Stomach smooth muscle (tissue), 2 donors: ENCODE data around the gene TBC1D5.

Experiments used
- H3K27ac ChIP-seq: one replicate; pipeline ENCODE4 v1.7.0; 2013; ENCODE audit warnings: mild to moderate bottlenecking, low read length, inconsistent platforms
- H3K27me3 ChIP-seq, 2 donors: one replicate each; pipeline ENCODE4 v1.7.0; 2013; ENCODE audit warnings: low read length in 2 of 2; ENCODE audit not compliant: insufficient read depth in 2 of 2, control insufficient read depth in 1 of 2
- H3K36me3 ChIP-seq, 2 donors: one replicate each; pipeline ENCODE4 v1.7.0; 2013; ENCODE audit warnings: low read length in 2 of 2; ENCODE audit not compliant: control insufficient read depth in 2 of 2, insufficient read depth in 2 of 2
- H3K4me1 ChIP-seq: one replicate; pipeline ENCODE4 v1.7.0; 2013; ENCODE audit warnings: low read length; ENCODE audit not compliant: control insufficient read depth, insufficient read depth
- H3K4me3 ChIP-seq, 2 donors: one replicate each; pipeline ENCODE4 v1.7.0; 2013; ENCODE audit warnings: low read length in 2 of 2
- H3K9ac ChIP-seq, 2 donors: one replicate each; pipeline ENCODE4 v1.7.0; 2013; ENCODE audit warnings: low read length in 2 of 2, mild to moderate bottlenecking in 1 of 2
- H3K9me3 ChIP-seq, 2 donors: one replicate each; pipeline ENCODE4 v1.7.0; 2013; ENCODE audit warnings: low read length in 2 of 2; ENCODE audit not compliant: control insufficient read depth in 2 of 2
- donor health status: healthy.
- donor health status: Pancreatic carcinoma.

The TBC1D5 gene

DNA sequence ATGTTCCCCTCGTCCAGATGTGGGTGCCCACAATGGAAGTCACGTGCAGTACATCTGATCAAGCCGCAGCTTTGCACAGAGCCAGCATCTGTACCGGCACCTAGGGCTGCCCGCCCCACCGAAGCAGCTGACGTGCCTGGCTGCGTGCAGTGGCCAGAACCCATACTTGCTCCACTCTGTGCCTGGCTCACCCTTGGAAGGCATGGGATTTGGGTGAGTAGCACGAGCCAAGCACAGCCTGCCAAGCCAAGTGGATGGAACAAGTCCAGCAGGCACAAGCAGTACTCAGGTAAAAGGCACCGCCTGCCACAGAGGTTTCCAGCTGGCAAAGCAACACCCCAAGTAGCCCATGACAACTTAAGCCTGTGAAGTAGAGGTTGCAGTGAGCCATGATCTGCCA, 261.3 kb downstream of the TBC1D5 start:
- H3K9ac ChIP-seq, result no peak overlapping the region
- no peak overlapping the region for H3K27ac ChIP-seq
- no peaks in the 10 kb centered on the region for H3K9me3 ChIP-seq
- no peaks in the 10 kb centered on the region for H3K27me3 ChIP-seq
- no peak overlapping the region for H3K4me3 ChIP-seq
- H3K36me3 ChIP-seq, result no peaks in the 10 kb centered on the region
- no peaks in the 10 kb centered on the region for H3K4me1 ChIP-seq

DNA sequence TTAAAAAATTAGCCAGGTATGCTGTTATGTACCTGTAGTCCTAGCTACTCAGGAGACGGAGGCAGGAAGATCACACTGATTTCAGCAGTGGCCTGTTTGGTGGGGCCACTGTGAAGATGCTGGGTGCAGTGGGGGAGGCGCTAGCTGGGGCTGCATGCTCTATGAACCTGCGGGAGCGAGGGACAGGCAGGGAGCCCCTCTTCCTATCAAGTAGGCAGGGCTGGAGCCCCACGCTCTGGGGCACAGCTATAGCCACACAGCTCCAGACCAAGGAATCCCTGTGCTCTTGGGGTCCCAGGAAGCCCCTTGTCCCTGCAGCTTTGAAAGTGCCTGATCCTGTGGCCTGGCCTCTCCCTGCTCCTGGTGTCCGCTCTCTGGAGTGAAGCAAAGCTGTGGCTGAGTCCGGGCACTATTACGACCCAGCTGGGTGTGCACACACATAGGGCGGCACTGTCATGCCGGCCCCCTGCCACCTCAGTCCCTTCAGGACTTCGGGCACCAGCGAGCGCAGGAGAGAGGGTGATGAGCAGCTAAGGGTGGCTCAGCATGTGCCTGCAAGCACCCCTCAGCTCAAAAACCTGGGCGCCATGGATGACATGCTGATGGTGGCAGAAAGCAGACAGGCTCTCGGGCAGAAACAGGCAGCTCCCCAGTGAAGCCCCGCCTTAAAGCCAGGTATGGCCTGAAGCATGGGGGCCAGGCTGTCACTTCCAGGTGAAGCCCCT, 262.6 kb downstream of the TBC1D5 start:
- no peaks in the 10 kb centered on the region for H3K36me3 ChIP-seq
- no peaks in the 10 kb centered on the region for H3K9me3 ChIP-seq
- H3K9ac ChIP-seq, result no peak overlapping the region
- no peak overlapping the region for H3K4me3 ChIP-seq
- no peaks in the 10 kb centered on the region for H3K27me3 ChIP-seq
- no peak overlapping the region for H3K27ac ChIP-seq
- no peaks in the 10 kb centered on the region for H3K4me1 ChIP-seq

DNA sequence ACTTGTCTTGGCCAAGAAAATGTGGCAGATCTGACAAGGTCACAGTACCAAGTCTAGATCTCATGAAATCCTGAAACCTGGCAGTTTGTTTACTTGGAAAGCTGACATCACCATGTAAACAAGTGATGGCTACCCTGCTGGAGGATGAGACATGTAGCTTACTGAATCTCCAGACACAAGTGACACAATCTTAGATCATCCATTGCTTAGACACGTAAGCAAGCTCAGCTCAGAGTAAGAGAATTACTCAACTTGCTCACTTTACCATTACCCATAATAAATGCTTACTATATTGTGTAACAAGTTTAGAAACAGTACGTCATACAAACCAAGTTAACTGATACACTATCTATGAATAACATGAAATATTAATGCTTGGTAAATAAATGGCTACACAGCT, 263.8 kb downstream of the TBC1D5 start:
- Histone ChIP-seq H3K27ac (no peak overlapping the region), H3K9ac (no peak overlapping the region), H3K4me3 (no peak overlapping the region), H3K36me3 (no peaks in the 10 kb centered on the region), H3K9me3 (no peaks in the 10 kb centered on the region), H3K4me1 (no peaks in the 10 kb centered on the region), H3K27me3 (no peaks in the 10 kb centered on the region)

- H3K9ac ChIP-seq, result no peak overlapping the region
- no peaks in the 10 kb centered on the region for H3K27me3 ChIP-seq
- no peak overlapping the region for H3K27ac ChIP-seq
- H3K36me3 ChIP-seq, result no peaks in the 10 kb centered on the region
- no peaks in the 10 kb centered on the region for H3K4me1 ChIP-seq
- no peak overlapping the region for H3K4me3 ChIP-seq
- no peaks in the 10 kb centered on the region for H3K9me3 ChIP-seq
These were observed 268.7 kb downstream of the TBC1D5 start for GRCh38 chr3:17473761-17474160.

- Histone ChIP-seq H3K27me3 (no peaks in the 10 kb centered on the region), H3K9me3 (no peaks in the 10 kb centered on the region), H3K4me1 (no peaks in the 10 kb centered on the region), H3K9ac (no peak overlapping the region), H3K27ac (no peak overlapping the region), H3K4me3 (no peak overlapping the region), H3K36me3 (no peaks in the 10 kb centered on the region)
These were observed 272.5 kb downstream of the TBC1D5 start for GRCh38 chr3:17469954-17470353.

GRCh38 chr3:17469520-17469919, 272.9 kb downstream of the TBC1D5 start:
- no peak overlapping the region for H3K9ac ChIP-seq
- no peak overlapping the region for H3K4me3 ChIP-seq
- H3K9me3 ChIP-seq, result no peaks in the 10 kb centered on the region
- no peaks in the 10 kb centered on the region for H3K4me1 ChIP-seq
- H3K27ac ChIP-seq, result no peak overlapping the region
- no peaks in the 10 kb centered on the region for H3K27me3 ChIP-seq
- no peaks in the 10 kb centered on the region for H3K36me3 ChIP-seq

GRCh38 chr3:17466028-17466427, 276.4 kb downstream of the TBC1D5 start:
- no peaks in the 10 kb centered on the region for H3K27me3 ChIP-seq
- H3K36me3 ChIP-seq, result no peaks in the 10 kb centered on the region
- H3K4me1 ChIP-seq, result no peaks in the 10 kb centered on the region
- no peaks in the 10 kb centered on the region for H3K9me3 ChIP-seq
- H3K9ac ChIP-seq, result no peak overlapping the region
- no peak overlapping the region for H3K4me3 ChIP-seq
- H3K27ac ChIP-seq, result no peak overlapping the region

DNA sequence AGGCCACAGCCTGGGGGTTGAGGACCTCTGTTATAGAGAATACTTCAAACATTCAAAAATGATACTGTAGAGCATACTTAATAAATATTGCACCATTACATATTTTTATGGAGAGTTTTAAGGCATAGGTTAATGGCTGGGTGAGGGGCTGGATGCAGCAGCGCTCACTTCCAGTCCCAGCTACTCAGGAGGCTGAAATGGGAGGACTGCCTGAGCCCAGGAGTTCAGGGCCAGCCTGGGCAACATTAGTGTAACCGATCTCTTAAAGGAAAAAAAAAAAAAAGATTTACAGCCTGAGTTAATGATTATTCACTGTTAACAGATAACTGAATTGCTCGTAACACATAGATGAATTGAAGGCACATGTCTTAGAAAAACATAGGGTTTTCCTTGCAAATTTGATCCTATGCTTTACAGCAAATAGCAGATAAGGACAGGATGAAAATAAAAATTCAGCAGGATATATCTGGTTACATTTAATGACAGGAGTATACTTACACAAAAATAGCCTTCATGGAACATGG, 282.9 kb downstream of the TBC1D5 start:
- no peaks in the 10 kb centered on the region for H3K4me1 ChIP-seq
- H3K9ac ChIP-seq, result no peak overlapping the region
- H3K36me3 ChIP-seq, result no peaks in the 10 kb centered on the region
- no peak overlapping the region for H3K4me3 ChIP-seq
- H3K9me3 ChIP-seq, result no peaks in the 10 kb centered on the region
- no peak overlapping the region for H3K27ac ChIP-seq
- no peaks in the 10 kb centered on the region for H3K27me3 ChIP-seq

- no peaks in the 10 kb centered on the region for H3K36me3 ChIP-seq
These were observed 285.8 kb downstream of the TBC1D5 start for GRCh38 chr3:17456650-17457049.

GRCh38 chr3:17456046-17456445, 286.4 kb downstream of the TBC1D5 start:
- Histone ChIP-seq H3K27me3 (no peaks in the 10 kb centered on the region), H3K4me1 (no peaks in the 10 kb centered on the region), H3K9ac (no peak overlapping the region), H3K27ac (no peak overlapping the region), H3K9me3 (no peaks in the 10 kb centered on the region), H3K36me3 (no peaks in the 10 kb centered on the region), H3K4me3 (no peak overlapping the region)

More at GRCh38 chr3:17456650-17457049, 285.8 kb downstream of the TBC1D5 start:
- H3K27ac ChIP-seq, result no peak overlapping the region
- no peak overlapping the region for H3K4me3 ChIP-seq
- H3K9ac ChIP-seq, result no peak overlapping the region
- H3K4me1 ChIP-seq, result no peaks in the 10 kb centered on the region
- no peaks in the 10 kb centered on the region for H3K27me3 ChIP-seq
- H3K9me3 ChIP-seq, result no peaks in the 10 kb centered on the region

- Histone ChIP-seq H3K36me3 (no peaks in the 10 kb centered on the region), H3K4me1 (no peaks in the 10 kb centered on the region), H3K27ac (no peak overlapping the region), H3K27me3 (no peaks in the 10 kb centered on the region), H3K9ac (no peak overlapping the region), H3K9me3 (peaks cover 2 to 4% of the 10 kb centered on the region in 2 donors), H3K4me3 (no peak overlapping the region)
These were observed 297.6 kb downstream of the TBC1D5 start for GRCh38 chr3:17444865-17445264.
